ENCODE measurements around the gene C3orf22.

C3orf22 gene

GRCh38 chr3:126527006-126527405, 31.7 kb downstream of the C3orf22 start:
- no peak for DNase-seq

GRCh38 chr3:126526668-126527005, 32.1 kb downstream of the C3orf22 start:
- DNase-seq, result no peak

- no peak for DNase-seq
Observed at GRCh38 chr3:126525853-126526667, 32.7 kb downstream of the C3orf22 start.

- DNase-seq, result no peak
Observed at GRCh38 chr3:126525091-126525852, 33.5 kb downstream of the C3orf22 start.

- no peak for DNase-seq
Observed at GRCh38 chr3:126524429-126524988, 34.2 kb downstream of the C3orf22 start.

- no peak for DNase-seq
Observed at GRCh38 chr3:126523745-126524428, 34.8 kb downstream of the C3orf22 start, which contains the start of gene CHST13. TSS of gene CHST13 (plus strand) at chr3:126524155. CDS start at chr3:126524333, 178 bp downstream.

- DNase-seq, result no peak
Observed at GRCh38 chr3:126522363-126522788, 36.4 kb downstream of the C3orf22 start.

GRCh38 chr3:126521122-126521891, 37.4 kb downstream of the C3orf22 start:
- no peak for DNase-seq

- DNase-seq, result no peak
Observed at GRCh38 chr3:126519506-126520455, 39.0 kb downstream of the C3orf22 start.

- no peak for DNase-seq
Observed at GRCh38 chr3:126518779-126519177, 40.0 kb downstream of the C3orf22 start.

- no peak for DNase-seq
Observed at GRCh38 chr3:126517986-126518778, 40.5 kb downstream of the C3orf22 start.

GRCh38 chr3:126517291-126517951, 41.3 kb downstream of the C3orf22 start, which contains the start of gene UROC1:
TSS of gene UROC1 (minus strand) at chr3:126517773. CDS start at chr3:126517719, 54 bp downstream.
- DNase-seq, result no peak

GRCh38 chr3:126516936-126517290, 41.8 kb downstream of the C3orf22 start:
- no peak for DNase-seq

GRCh38 chr3:126516152-126516935, 42.4 kb downstream of the C3orf22 start:
- DNase-seq, result no peak

- no peak for DNase-seq
Observed at GRCh38 chr3:126515066-126515706, 43.5 kb downstream of the C3orf22 start.

- no peak for DNase-seq
Observed at GRCh38 chr3:126514161-126514560, 44.6 kb downstream of the C3orf22 start.

- DNase-seq, result no peak
Observed at GRCh38 chr3:126512916-126513650, 45.6 kb downstream of the C3orf22 start.

- DNase-seq, result no peak
Observed at GRCh38 chr3:126512026-126512425, 46.7 kb downstream of the C3orf22 start.

All from SIG-M5 (cell line).